ENCODE measurements around the gene AHNAK2.

- TF ChIP-seq POLR2A (IDR thresholded peaks at IDR 0.05) (no peak), CTCF (IDR thresholded peaks at IDR 0.05) (no peak), POLR2AphosphoS5 (IDR thresholded peaks at IDR 0.05) (no peak), EP300 (IDR thresholded peaks at IDR 0.05) (no peak)
Measured at GRCh38 chr14:105011312-105011990, 33.3 kb upstream of the AHNAK2 start.

Measured in upper lobe of left lung (tissue), 4 donors.